Stimulated activated CD8-positive, alpha-beta memory T cell treated with anti-CD3 and anti-CD28 coated beads, Interleukin-4, amount 100 ng/mL, for 24 hours (primary cell): ENCODE data around the gene ZNF366.

Source experiments
- DNase-seq: peaks from one replicate; pipeline ENCODE4 v3.0.0-alpha.2; 2020; ENCODE audit warnings: low read depth

ZNF366 gene, protein sequence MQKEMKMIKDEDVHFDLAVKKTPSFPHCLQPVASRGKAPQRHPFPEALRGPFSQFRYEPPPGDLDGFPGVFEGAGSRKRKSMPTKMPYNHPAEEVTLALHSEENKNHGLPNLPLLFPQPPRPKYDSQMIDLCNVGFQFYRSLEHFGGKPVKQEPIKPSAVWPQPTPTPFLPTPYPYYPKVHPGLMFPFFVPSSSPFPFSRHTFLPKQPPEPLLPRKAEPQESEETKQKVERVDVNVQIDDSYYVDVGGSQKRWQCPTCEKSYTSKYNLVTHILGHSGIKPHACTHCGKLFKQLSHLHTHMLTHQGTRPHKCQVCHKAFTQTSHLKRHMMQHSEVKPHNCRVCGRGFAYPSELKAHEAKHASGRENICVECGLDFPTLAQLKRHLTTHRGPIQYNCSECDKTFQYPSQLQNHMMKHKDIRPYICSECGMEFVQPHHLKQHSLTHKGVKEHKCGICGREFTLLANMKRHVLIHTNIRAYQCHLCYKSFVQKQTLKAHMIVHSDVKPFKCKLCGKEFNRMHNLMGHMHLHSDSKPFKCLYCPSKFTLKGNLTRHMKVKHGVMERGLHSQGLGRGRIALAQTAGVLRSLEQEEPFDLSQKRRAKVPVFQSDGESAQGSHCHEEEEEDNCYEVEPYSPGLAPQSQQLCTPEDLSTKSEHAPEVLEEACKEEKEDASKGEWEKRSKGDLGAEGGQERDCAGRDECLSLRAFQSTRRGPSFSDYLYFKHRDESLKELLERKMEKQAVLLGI

GRCh38 chr5:72507231-72507906 lies at the start of gene ZNF366:
ZNF366 (minus strand) TSS chr5:72507410; CDS start chr5:72461496, 45,914 bp downstream.
- DNase-seq, result no peak

GRCh38 chr5:72556351-72557166 lies 49.3 kb upstream of the ZNF366 start:
- peak; percentile 4 for DNase-seq

GRCh38 chr5:72555871-72556270 lies 48.7 kb upstream of the ZNF366 start:
- no peak for DNase-seq

GRCh38 chr5:72554897-72555296 lies 47.7 kb upstream of the ZNF366 start:
- DNase-seq, result no peak

DNA sequence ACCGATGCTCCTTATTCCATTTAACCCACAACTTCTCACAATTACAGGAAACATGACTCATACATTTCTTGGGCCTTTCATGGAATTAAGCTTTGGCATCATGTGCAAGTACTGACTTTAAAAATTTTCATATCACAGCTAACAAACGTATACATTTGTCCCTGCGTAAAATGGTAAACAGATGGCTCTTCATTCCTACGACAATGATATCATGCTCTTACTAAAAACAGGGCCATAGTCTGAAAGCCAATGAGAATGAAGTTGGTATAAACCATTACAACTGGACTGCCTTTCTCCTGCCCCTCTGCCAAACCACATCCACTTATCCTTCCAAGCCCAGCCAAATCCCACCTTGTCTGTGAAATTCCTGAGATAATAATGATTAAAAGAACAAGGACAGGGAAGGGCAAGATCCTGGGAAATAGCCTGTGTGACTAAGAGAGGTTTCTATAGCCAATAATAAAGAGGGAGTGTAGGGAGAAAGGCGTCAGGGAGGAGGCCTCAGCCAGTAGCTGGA lies 44.9 kb upstream of the ZNF366 start:
- no peak for DNase-seq

GRCh38 chr5:72550595-72550994 lies 43.4 kb upstream of the ZNF366 start:
- no peak for DNase-seq

- DNase-seq, result no peak
Measured at GRCh38 chr5:72543811-72544210, 36.6 kb upstream of the ZNF366 start.

DNA sequence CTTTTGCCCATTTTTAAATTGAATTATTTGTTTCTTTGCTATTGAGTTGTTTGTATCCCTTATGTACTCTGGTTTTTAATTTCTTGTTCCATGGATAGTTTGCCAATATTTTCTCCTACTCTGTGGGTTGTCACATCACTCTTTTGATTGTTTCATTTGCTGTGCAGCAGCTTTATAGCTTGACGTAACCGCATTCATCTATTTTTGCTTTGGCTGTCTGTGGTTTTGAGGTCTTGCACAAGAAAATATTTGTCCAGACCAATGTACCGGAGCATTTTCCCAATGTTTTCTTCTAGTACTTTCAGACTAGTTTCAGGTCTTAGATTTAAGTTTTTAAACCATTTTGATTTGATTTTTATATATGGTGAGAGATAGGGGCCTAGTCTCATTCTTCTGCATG lies 36.2 kb upstream of the ZNF366 start:
- no peak for DNase-seq

DNA sequence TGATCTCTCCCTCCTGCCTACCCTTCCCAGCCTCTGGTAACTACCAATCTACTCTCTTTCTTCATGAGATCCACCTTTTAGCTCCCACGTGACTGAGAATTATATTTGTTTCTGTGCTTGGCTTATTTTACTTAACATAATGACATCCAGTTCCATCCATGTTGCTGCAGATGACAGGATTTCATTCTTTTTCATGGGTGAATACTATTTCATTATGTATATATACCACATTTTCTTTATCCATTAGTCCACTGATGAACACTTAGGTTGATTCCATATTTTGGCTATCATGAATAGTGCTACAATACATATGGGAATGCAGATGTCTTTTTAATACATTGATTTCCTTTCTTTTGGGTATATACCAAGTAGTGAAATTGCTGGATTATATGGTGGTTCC lies 35.5 kb upstream of the ZNF366 start:
- no peak for DNase-seq

DNA sequence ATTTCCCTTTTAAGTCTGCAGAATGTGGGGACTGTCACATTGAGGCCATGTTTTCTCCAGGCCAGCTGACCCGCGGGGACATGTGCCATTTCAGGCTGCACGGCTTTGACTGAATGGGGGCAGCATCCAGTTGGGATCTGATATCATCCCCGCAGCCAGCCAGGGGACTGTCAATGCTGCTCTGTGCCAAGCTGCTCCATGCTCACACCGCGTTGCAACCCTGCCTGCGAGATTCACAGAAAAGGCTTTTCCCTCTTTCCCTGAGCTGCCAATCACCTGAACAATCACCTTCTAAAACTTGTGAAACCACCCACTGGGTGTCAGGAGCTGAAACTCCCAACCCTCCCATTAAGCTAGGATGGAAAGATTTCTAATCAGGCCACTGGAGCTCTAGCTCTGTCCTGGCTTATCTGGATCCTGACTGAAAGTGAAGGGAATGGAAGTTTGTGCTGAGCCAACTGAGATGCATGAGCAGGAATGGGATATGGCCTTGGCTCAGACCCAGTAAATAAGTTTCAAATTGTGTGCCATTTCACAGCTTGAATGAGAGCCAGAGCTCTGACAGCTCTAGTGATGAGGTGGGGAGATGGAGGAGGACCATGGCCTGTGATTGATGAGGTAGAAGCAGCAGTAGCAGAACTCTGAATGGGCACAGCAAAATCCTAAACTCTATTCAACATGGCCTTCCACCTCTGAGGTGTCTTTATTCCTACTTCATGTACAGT lies 34.5 kb upstream of the ZNF366 start:
- no peak for DNase-seq

GRCh38 chr5:72540759-72541438 lies 33.7 kb upstream of the ZNF366 start:
- no peak for DNase-seq

DNA sequence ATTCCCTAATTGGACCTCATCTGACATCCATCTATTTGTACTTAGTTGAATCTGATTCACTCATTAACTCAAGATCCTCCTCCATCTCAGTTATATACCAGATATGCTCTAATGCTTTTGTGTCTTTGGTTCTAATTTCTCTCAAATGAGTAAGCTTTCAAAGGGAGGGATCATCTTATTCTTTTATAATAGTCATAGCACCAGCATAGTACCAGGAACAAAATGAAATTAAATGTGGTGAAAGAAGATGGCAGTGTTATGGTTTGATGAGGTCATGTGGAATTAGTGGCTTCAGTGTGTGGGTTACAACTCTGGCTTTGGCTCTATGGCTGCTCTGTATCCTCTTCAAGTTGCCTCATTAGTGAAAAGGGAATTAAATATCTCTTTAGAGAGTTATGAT lies 32.5 kb upstream of the ZNF366 start:
- no peak for DNase-seq

- no peak for DNase-seq
Measured at GRCh38 chr5:72539038-72539437, 31.8 kb upstream of the ZNF366 start.

- DNase-seq, result no peak
Measured at GRCh38 chr5:72537166-72537565, 30.0 kb upstream of the ZNF366 start.

GRCh38 chr5:72531496-72532190 lies 24.4 kb upstream of the ZNF366 start:
- DNase-seq, result no peak

- no peak for DNase-seq
Measured at GRCh38 chr5:72530196-72530595, 23.0 kb upstream of the ZNF366 start.

- DNase-seq, result no peak
Measured at GRCh38 chr5:72529383-72529782, 22.2 kb upstream of the ZNF366 start.

DNA sequence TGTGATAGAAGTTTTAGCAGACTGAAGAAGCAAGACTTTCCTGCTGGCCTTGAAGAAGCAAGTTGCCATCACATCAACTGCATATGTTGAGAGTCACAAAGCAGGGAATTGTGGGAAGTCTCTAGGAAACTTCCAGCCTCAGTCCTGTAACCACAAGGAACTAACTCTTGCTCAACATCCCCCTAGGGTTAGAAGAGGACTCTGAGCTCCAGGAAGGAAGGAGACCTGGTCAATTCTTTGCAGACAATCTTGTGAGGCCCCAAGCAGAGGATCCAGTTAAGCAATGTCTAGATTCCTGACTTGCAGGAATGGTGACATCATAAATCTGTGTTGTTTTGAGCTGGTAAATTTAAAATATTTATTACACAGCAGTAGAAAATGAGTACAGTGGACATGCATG lies 18.6 kb upstream of the ZNF366 start:
- DNase-seq, result no peak

GRCh38 chr5:72523960-72524582 lies 16.9 kb upstream of the ZNF366 start:
- DNase-seq, result no peak
